ENCODE data around the gene FBRSL1.

DNA sequence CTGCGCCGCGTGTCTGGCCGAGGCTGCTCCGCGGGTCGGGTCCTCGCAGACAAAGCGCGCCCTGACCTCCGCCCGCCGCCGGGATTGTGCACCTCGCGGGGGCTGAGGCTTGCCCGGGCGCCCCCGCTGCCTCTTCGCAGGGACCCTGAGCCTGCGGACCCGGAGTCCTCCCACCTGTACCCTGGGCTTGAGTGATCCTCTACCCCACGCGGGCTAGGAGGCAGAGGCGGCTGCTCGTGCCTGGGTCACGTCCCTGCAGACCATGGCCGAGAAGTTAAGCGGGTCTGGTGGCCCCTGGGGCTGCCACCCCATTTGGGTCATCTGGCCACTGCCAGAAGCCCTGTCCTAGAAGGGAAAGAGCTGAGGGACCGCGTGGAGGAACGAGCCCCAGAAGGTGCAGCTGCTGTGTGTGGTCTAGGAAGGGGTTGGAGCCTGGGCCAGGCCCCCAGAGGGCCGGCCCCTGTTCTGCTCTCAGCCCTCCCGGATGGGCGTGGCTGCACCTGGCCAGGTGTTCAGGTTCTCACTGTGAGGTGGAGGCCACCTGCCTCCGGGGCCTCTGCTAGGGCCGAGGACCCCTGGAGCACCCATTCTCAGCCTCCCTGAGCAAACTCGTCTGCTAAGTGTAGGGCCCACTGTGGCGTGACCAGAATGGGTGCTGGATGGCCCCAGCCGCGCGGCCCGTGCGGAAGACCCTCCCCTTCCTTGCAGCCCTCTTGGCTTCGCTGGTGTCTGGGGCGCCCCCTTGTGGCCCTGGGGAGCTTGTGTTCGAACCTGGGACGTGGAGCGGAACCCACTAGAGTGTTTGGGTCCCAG is 70.9 kb downstream of the FBRSL1 start:
- TF ChIP-seq POLR2AphosphoS5 (IDR thresholded peaks at IDR 0.05) (no peak), EP300 (IDR thresholded peaks at IDR 0.05) (no peak), POLR2A (IDR thresholded peaks at IDR 0.05; ENCODE audit: low read depth) (no peak), CTCF (IDR thresholded peaks at IDR 0.05) (peak; percentile 41 to 58 (median 42))

All from esophagus muscularis mucosa (tissue), 4 donors.